Astrocyte (in vitro differentiated cells and primary cell): Measurements from ENCODE around the gene WSCD2.

Experiments
- CTCF ChIP-seq: IDR thresholded peaks from 2 replicates; pipeline ENCODE4 v1.5.1; 2011; ENCODE audit warnings: low read depth, mild to moderate bottlenecking, inconsistent platforms, low read length, moderate library complexity; ENCODE audit not compliant: insufficient read depth
- EZH2 ChIP-seq: IDR thresholded peaks from 2 replicates; pipeline ENCODE4 v1.6.1; 2012; ENCODE audit warnings: mild to moderate bottlenecking, low read length, inconsistent platforms; ENCODE audit not compliant: insufficient read depth

GRCh38 chr12:108103087-108103486, 26.0 kb upstream of the WSCD2 start:
- TF ChIP-seq EZH2 (no peak), CTCF (no peak)
